ENCODE measurements around the gene SMLR1.

Gene SMLR1

GRCh38 chr6:130836055-130836640, 8.9 kb downstream of the SMLR1 start:
- Histone ChIP-seq H3K27me3 (replicated peaks in 2 of 5; ENCODE audit: control insufficient read depth in 4 of 5, insufficient read depth in 5 of 5, low read length in 4 of 5) (no peaks in the 10 kb centered on the region), H3K9me3 (ENCODE audit: control extremely low read depth in 1 of 5, control insufficient read depth in 4 of 5, insufficient read depth in 2 of 5, low read depth in 1 of 5, low read length in 4 of 5) (no peaks in the 10 kb centered on the region), H3K36me3 (ENCODE audit: control insufficient read depth in 4 of 4, insufficient read depth in 4 of 4, low read length in 3 of 4) (no peaks in the 10 kb centered on the region), H3K27ac (ENCODE audit: insufficient read depth in 1 of 2, low read depth in 1 of 2, low read length in 2 of 2, poor library complexity in 1 of 2, severe bottlenecking in 2 of 2) (no peak overlapping the region), H3K4me1 (ENCODE audit: control extremely low read depth in 1 of 4, control insufficient read depth in 4 of 4, insufficient read depth in 4 of 4, low read length in 3 of 4) (peaks cover 0 to 2% (median under 1%) of the 10 kb centered on the region in 4 experiments), H3K4me3 (ENCODE audit: control insufficient read depth in 1 of 7, extremely low read depth in 1 of 7, insufficient read depth in 4 of 7, low read depth in 2 of 7, low read length in 6 of 7) (no peak overlapping the region)
- DNase-seq = no peak
- WGBS (ENCODE audit: insufficient coverage) = 100% methylated on average over 2 of the region's 3 CpGs
- CTCF ChIA-PET = interaction anchor here (1.0 kb wide), 1 partner anchor 11 kb away, joined by 3 read pairs; no protein-coding TSS in a partner anchor
- POLR2A ChIA-PET = no interaction called here

- no peaks in the 10 kb centered on the region for H3K27me3 ChIP-seq (replicated peaks in 2 of 5; ENCODE audit: control insufficient read depth in 4 of 5, insufficient read depth in 5 of 5, low read length in 4 of 5)
- no peaks in the 10 kb centered on the region for H3K9me3 ChIP-seq (ENCODE audit: control extremely low read depth in 1 of 5, control insufficient read depth in 4 of 5, insufficient read depth in 2 of 5, low read depth in 1 of 5, low read length in 4 of 5)
- peaks cover 0 to 8% (median 4%) of the 10 kb centered on the region in 4 experiments for H3K4me1 ChIP-seq (ENCODE audit: control extremely low read depth in 1 of 4, control insufficient read depth in 4 of 4, insufficient read depth in 4 of 4, low read length in 3 of 4)
- POLR2A ChIA-PET = no interaction called here
- no peak for DNase-seq
- CTCF ChIA-PET = interaction anchor here (0.9 to 1.0 kb wide), 2 partner anchors 10 to 515 kb away, joined by 3 read pairs; no protein-coding TSS in a partner anchor
- no peaks in the 10 kb centered on the region for H3K36me3 ChIP-seq (ENCODE audit: control insufficient read depth in 4 of 4, insufficient read depth in 4 of 4, low read length in 3 of 4)
- no peak overlapping the region for H3K27ac ChIP-seq (ENCODE audit: insufficient read depth in 1 of 2, low read depth in 1 of 2, low read length in 2 of 2, poor library complexity in 1 of 2, severe bottlenecking in 2 of 2)
- H3K4me3 ChIP-seq (ENCODE audit: control insufficient read depth in 1 of 7, extremely low read depth in 1 of 7, insufficient read depth in 4 of 7, low read depth in 2 of 7, low read length in 6 of 7) = no peak overlapping the region
Observed at GRCh38 chr6:130837067-130837466, 9.9 kb downstream of the SMLR1 start.

- 100% methylated on average over 2 of the region's 6 CpGs for WGBS (ENCODE audit: insufficient coverage)
- Histone ChIP-seq H3K4me3 (ENCODE audit: control insufficient read depth in 1 of 7, extremely low read depth in 1 of 7, insufficient read depth in 4 of 7, low read depth in 2 of 7, low read length in 6 of 7) (no peak overlapping the region), H3K4me1 (ENCODE audit: control extremely low read depth in 1 of 4, control insufficient read depth in 4 of 4, insufficient read depth in 4 of 4, low read length in 3 of 4) (peaks cover 0 to 8% (median 4%) of the 10 kb centered on the region in 4 experiments), H3K9me3 (ENCODE audit: control extremely low read depth in 1 of 5, control insufficient read depth in 4 of 5, insufficient read depth in 2 of 5, low read depth in 1 of 5, low read length in 4 of 5) (no peaks in the 10 kb centered on the region), H3K36me3 (ENCODE audit: control insufficient read depth in 4 of 4, insufficient read depth in 4 of 4, low read length in 3 of 4) (no peaks in the 10 kb centered on the region), H3K27ac (ENCODE audit: insufficient read depth in 1 of 2, low read depth in 1 of 2, low read length in 2 of 2, poor library complexity in 1 of 2, severe bottlenecking in 2 of 2) (no peak overlapping the region), H3K27me3 (replicated peaks in 2 of 5; ENCODE audit: control insufficient read depth in 4 of 5, insufficient read depth in 5 of 5, low read length in 4 of 5) (no peaks in the 10 kb centered on the region)
- DNase-seq = no peak
- ChIA-PET POLR2A (no interaction called here), CTCF (interaction anchor here (1.2 kb wide), 1 partner anchor 517 kb away, joined by 5 read pairs; no protein-coding TSS in a partner anchor)
Observed at GRCh38 chr6:130838250-130838860, 11.1 kb downstream of the SMLR1 start.

- ChIA-PET CTCF (interaction anchor here (1.2 kb wide), 1 partner anchor 517 kb away, joined by 5 read pairs; no protein-coding TSS in a partner anchor), POLR2A (no interaction called here)
- H3K9me3 ChIP-seq (ENCODE audit: control extremely low read depth in 1 of 5, control insufficient read depth in 4 of 5, insufficient read depth in 2 of 5, low read depth in 1 of 5, low read length in 4 of 5) = no peaks in the 10 kb centered on the region
- H3K27me3 ChIP-seq (replicated peaks in 2 of 5; ENCODE audit: control insufficient read depth in 4 of 5, insufficient read depth in 5 of 5, low read length in 4 of 5) = no peaks in the 10 kb centered on the region
- H3K27ac ChIP-seq (ENCODE audit: insufficient read depth in 1 of 2, low read depth in 1 of 2, low read length in 2 of 2, poor library complexity in 1 of 2, severe bottlenecking in 2 of 2) = no peak overlapping the region
- no peak overlapping the region for H3K4me3 ChIP-seq (ENCODE audit: control insufficient read depth in 1 of 7, extremely low read depth in 1 of 7, insufficient read depth in 4 of 7, low read depth in 2 of 7, low read length in 6 of 7)
- no peak for DNase-seq
- H3K36me3 ChIP-seq (ENCODE audit: control insufficient read depth in 4 of 4, insufficient read depth in 4 of 4, low read length in 3 of 4) = no peaks in the 10 kb centered on the region
- no CpG with 5 or more reads among the region's 5 CpGs for WGBS (ENCODE audit: insufficient coverage)
- peaks cover 0 to 8% (median 4%) of the 10 kb centered on the region in 4 experiments for H3K4me1 ChIP-seq (ENCODE audit: control extremely low read depth in 1 of 4, control insufficient read depth in 4 of 4, insufficient read depth in 4 of 4, low read length in 3 of 4)
Observed at GRCh38 chr6:130838951-130839350, 11.7 kb downstream of the SMLR1 start.

- Histone ChIP-seq H3K9me3 (ENCODE audit: control extremely low read depth in 1 of 5, control insufficient read depth in 4 of 5, insufficient read depth in 2 of 5, low read depth in 1 of 5, low read length in 4 of 5) (no peaks in the 10 kb centered on the region), H3K36me3 (ENCODE audit: control insufficient read depth in 4 of 4, insufficient read depth in 4 of 4, low read length in 3 of 4) (no peaks in the 10 kb centered on the region), H3K27me3 (replicated peaks in 2 of 5; ENCODE audit: control insufficient read depth in 4 of 5, insufficient read depth in 5 of 5, low read length in 4 of 5) (no peaks in the 10 kb centered on the region), H3K4me3 (ENCODE audit: control insufficient read depth in 1 of 7, extremely low read depth in 1 of 7, insufficient read depth in 4 of 7, low read depth in 2 of 7, low read length in 6 of 7) (no peak overlapping the region), H3K4me1 (ENCODE audit: control extremely low read depth in 1 of 4, control insufficient read depth in 4 of 4, insufficient read depth in 4 of 4, low read length in 3 of 4) (peaks cover 0 to 8% (median 4%) of the 10 kb centered on the region in 4 experiments), H3K27ac (ENCODE audit: insufficient read depth in 1 of 2, low read depth in 1 of 2, low read length in 2 of 2, poor library complexity in 1 of 2, severe bottlenecking in 2 of 2) (no peak overlapping the region)
- whole genome bisulfite sequencing (ENCODE audit: insufficient coverage) = no CpG with 5 or more reads among the region's 2 CpGs
- CTCF ChIA-PET = interaction anchor here (1.2 kb wide), 1 partner anchor 518 kb away, joined by 5 read pairs; no protein-coding TSS in a partner anchor
- POLR2A ChIA-PET = no interaction called here
- DNase-seq = no peak
Observed at GRCh38 chr6:130839379-130839778, 12.2 kb downstream of the SMLR1 start.

- WGBS (ENCODE audit: insufficient coverage) = no CpG with 5 or more reads among the region's 2 CpGs
- no peak overlapping the region for H3K4me3 ChIP-seq (ENCODE audit: control insufficient read depth in 1 of 7, extremely low read depth in 1 of 7, insufficient read depth in 4 of 7, low read depth in 2 of 7, low read length in 6 of 7)
- H3K9me3 ChIP-seq (ENCODE audit: control extremely low read depth in 1 of 5, control insufficient read depth in 4 of 5, insufficient read depth in 2 of 5, low read depth in 1 of 5, low read length in 4 of 5) = no peaks in the 10 kb centered on the region
- POLR2A ChIA-PET = no interaction called here
- H3K4me1 ChIP-seq (ENCODE audit: control extremely low read depth in 1 of 4, control insufficient read depth in 4 of 4, insufficient read depth in 4 of 4, low read length in 3 of 4) = peaks cover 0 to 8% (median 4%) of the 10 kb centered on the region in 4 experiments
- H3K27ac ChIP-seq (ENCODE audit: insufficient read depth in 1 of 2, low read depth in 1 of 2, low read length in 2 of 2, poor library complexity in 1 of 2, severe bottlenecking in 2 of 2) = no peak overlapping the region
- no peaks in the 10 kb centered on the region for H3K27me3 ChIP-seq (replicated peaks in 2 of 5; ENCODE audit: control insufficient read depth in 4 of 5, insufficient read depth in 5 of 5, low read length in 4 of 5)
- DNase-seq = no peak
- CTCF ChIA-PET = interaction anchor here (0.6 to 6.0 kb wide), 2 partner anchors 518 to 548 kb away, joined by 3 to 26 read pairs; no protein-coding TSS in a partner anchor
- no peaks in the 10 kb centered on the region for H3K36me3 ChIP-seq (ENCODE audit: control insufficient read depth in 4 of 4, insufficient read depth in 4 of 4, low read length in 3 of 4)
Observed at GRCh38 chr6:130840050-130840449, 12.8 kb downstream of the SMLR1 start.

- no peaks in the 10 kb centered on the region for H3K27me3 ChIP-seq (replicated peaks in 2 of 5; ENCODE audit: control insufficient read depth in 4 of 5, insufficient read depth in 5 of 5, low read length in 4 of 5)
- POLR2A ChIA-PET = no interaction called here
- H3K9me3 ChIP-seq (ENCODE audit: control extremely low read depth in 1 of 5, control insufficient read depth in 4 of 5, insufficient read depth in 2 of 5, low read depth in 1 of 5, low read length in 4 of 5) = no peaks in the 10 kb centered on the region
- 20% methylated on average over 4 of the region's 4 CpGs for WGBS (ENCODE audit: insufficient coverage)
- DNase-seq = peak in 2 of 3 donors; percentile 15 to 20
- H3K36me3 ChIP-seq (ENCODE audit: control insufficient read depth in 4 of 4, insufficient read depth in 4 of 4, low read length in 3 of 4) = no peaks in the 10 kb centered on the region
- CTCF ChIA-PET = interaction anchor here (0.7 to 6.0 kb wide), 3 partner anchors 168 to 520 kb away, joined by 3 to 26 read pairs (median 4); no protein-coding TSS in a partner anchor
- H3K27ac ChIP-seq (ENCODE audit: insufficient read depth in 1 of 2, low read depth in 1 of 2, low read length in 2 of 2, poor library complexity in 1 of 2, severe bottlenecking in 2 of 2) = no peak overlapping the region
- no peak overlapping the region for H3K4me3 ChIP-seq (ENCODE audit: control insufficient read depth in 1 of 7, extremely low read depth in 1 of 7, insufficient read depth in 4 of 7, low read depth in 2 of 7, low read length in 6 of 7)
- peaks cover 0 to 8% (median 4%) of the 10 kb centered on the region in 4 experiments for H3K4me1 ChIP-seq (ENCODE audit: control extremely low read depth in 1 of 4, control insufficient read depth in 4 of 4, insufficient read depth in 4 of 4, low read length in 3 of 4)
Observed at GRCh38 chr6:130841128-130841728, 14.0 kb downstream of the SMLR1 start.

Measured in common myeloid progenitor, CD34-positive (primary cell).